HepG2 (cell line): ENCODE results near the gene NAT14. TPM values are rescaled to one million over a fixed set of nuclear protein-coding genes. Genes with fewer than 3 reads are reported as not detected.

Experiments used
- SCMH1 ChIP-seq: sonication (generic); formaldehyde crosslinking; IDR thresholded peaks from 2 replicates; pipeline ENCODE4 v1.9.0; 2021; ENCODE audit warnings: missing genetic modification reagents, mild to moderate bottlenecking, borderline replicate concordance
- TBX2 ChIP-seq: sonication (generic); formaldehyde crosslinking; IDR thresholded peaks from 2 replicates; pipeline ENCODE4 v1.5.0; 2020; ENCODE audit warnings: missing genetic modification reagents, mild to moderate bottlenecking, borderline replicate concordance
- polyA plus RNA-seq, 8 experiments: library from polyadenylated mRNA; depleted of rRNA in 3 of 8; stranded (reverse) in 7 of 8; unstranded in 1 of 8; fragments of >200 nt; fragmentation: Illumina TruSeq in 4 of 8; extraction: Trizol in 4 of 8; gene quantifications; 2 replicates each; pipeline versions ENCODE4 v1.2.1 to v1.2.3, GENCODE V29; 2011 to 2016; ENCODE audit warnings: low read depth in 4 of 8, missing spikeins in 1 of 8, mixed read lengths in 1 of 8; ENCODE audit not compliant: insufficient read depth in 1 of 8
- total RNA-seq, 5 experiments: library from RNA; depleted of rRNA; stranded (reverse); fragments of >200 nt; fragmentation: Illumina TruSeq; extraction: Trizol; gene quantifications; 2 replicates each; pipeline ENCODE4 v1.2.3, GENCODE V29; 2016; ENCODE audit warnings: low read depth in 1 of 5
- TF ChIP-seq, protein P1 (sequence below): sonication (generic); formaldehyde crosslinking; IDR thresholded peaks from 2 replicates; pipeline ENCODE4 v1.8.0; 2022; ENCODE audit warnings: mild to moderate bottlenecking, missing genetic modification reagents, moderate library complexity
- TF ChIP-seq, protein P2 (sequence below): sonication (generic); formaldehyde crosslinking; IDR thresholded peaks from 2 replicates; pipeline ENCODE4 v1.5.0; 2020; ENCODE audit warnings: missing genetic modification reagents
- TF ChIP-seq, protein P3 (sequence below): fragments of 450-650 bp; IDR thresholded peaks from 2 replicates; pipeline ENCODE4 v1.6.1; 2016
- TF ChIP-seq, protein P4 (sequence below): sonication (generic); formaldehyde crosslinking; IDR thresholded peaks from 2 replicates; pipeline ENCODE4 v1.4.0; 2020; ENCODE audit warnings: missing genetic modification reagents, borderline replicate concordance

Gene NAT14
- total and polyA plus RNA-seq, 2 of the 13 experiments (the other 11 are each of a cell fraction or from before 2014, with no cell fraction given) = 20.7 to 22.3 TPM

DNA sequence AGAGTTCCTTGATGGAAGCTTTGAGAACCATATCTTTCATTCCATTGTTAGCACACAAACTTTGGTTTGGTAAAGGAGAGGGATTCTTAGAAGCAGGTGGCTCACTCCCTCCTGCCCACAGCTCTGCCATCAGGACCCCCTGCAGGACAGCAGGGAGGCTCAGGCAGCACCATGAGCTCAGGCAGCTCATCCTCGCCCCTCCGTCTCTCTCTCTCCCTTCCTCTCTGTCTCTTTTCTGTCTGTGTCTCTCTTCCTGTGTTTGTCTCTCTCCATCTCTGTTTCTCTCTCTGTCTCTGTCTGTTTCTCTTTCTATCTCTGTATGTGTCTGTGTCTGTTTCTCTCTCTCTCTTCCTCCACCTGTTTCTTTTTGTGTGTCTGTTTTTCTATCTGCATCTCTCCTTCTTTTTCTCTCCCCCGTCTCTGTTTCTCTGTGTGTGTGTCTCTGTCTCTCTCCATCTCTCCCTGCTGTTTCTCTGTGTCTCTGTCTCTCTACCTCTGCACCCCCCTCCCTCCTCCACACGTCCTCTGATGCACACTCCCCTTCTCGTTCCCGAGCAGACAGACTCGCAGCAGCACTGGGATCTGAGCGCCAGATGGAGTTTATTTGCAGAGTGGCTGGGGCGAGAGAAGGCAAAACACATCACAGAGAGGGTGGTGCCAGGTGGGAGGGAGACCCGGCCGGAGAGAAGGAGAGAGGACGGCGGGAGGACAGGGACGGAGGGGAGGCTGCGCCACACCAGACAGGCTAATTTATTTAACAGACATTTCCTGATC, 43.2 kb downstream of the NAT14 start (continued):
- TF ChIP-seq, protein P1, sequence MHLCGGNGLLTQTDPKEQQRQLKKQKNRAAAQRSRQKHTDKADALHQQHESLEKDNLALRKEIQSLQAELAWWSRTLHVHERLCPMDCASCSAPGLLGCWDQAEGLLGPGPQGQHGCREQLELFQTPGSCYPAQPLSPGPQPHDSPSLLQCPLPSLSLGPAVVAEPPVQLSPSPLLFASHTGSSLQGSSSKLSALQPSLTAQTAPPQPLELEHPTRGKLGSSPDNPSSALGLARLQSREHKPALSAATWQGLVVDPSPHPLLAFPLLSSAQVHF (CRISPR knock-in tag) = no peak
- TF ChIP-seq SCMH1 (CRISPR knock-in tag) (no peak), TBX2 (CRISPR knock-in tag) (no peak)
- TF ChIP-seq, protein P2, sequence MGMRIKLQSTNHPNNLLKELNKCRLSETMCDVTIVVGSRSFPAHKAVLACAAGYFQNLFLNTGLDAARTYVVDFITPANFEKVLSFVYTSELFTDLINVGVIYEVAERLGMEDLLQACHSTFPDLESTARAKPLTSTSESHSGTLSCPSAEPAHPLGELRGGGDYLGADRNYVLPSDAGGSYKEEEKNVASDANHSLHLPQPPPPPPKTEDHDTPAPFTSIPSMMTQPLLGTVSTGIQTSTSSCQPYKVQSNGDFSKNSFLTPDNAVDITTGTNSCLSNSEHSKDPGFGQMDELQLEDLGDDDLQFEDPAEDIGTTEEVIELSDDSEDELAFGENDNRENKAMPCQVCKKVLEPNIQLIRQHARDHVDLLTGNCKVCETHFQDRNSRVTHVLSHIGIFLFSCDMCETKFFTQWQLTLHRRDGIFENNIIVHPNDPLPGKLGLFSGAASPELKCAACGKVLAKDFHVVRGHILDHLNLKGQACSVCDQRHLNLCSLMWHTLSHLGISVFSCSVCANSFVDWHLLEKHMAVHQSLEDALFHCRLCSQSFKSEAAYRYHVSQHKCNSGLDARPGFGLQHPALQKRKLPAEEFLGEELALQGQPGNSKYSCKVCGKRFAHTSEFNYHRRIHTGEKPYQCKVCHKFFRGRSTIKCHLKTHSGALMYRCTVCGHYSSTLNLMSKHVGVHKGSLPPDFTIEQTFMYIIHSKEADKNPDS = no peak
- TF ChIP-seq, protein P3, sequence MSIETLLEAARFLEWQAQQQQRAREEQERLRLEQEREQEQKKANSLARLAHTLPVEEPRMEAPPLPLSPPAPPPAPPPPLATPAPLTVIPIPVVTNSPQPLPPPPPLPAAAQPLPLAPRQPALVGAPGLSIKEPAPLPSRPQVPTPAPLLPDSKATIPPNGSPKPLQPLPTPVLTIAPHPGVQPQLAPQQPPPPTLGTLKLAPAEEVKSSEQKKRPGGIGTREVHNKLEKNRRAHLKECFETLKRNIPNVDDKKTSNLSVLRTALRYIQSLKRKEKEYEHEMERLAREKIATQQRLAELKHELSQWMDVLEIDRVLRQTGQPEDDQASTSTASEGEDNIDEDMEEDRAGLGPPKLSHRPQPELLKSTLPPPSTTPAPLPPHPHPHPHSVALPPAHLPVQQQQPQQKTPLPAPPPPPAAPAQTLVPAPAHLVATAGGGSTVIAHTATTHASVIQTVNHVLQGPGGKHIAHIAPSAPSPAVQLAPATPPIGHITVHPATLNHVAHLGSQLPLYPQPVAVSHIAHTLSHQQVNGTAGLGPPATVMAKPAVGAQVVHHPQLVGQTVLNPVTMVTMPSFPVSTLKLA = no peak
- TF ChIP-seq, protein P4, sequence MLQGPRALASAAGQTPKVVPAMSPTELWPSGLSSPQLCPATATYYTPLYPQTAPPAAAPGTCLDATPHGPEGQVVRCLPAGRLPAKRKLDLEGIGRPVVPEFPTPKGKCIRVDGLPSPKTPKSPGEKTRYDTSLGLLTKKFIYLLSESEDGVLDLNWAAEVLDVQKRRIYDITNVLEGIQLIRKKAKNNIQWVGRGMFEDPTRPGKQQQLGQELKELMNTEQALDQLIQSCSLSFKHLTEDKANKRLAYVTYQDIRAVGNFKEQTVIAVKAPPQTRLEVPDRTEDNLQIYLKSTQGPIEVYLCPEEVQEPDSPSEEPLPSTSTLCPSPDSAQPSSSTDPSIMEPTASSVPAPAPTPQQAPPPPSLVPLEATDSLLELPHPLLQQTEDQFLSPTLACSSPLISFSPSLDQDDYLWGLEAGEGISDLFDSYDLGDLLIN (CRISPR knock-in tag) = no peak
